Activated CD4-positive, CD25-positive, alpha-beta regulatory T cell treated with anti-CD3 and anti-CD28 coated beads, Interleukin-2, amount 50 U/mL, for 72 hours (primary cell): ENCODE measurements around the gene FOXA3.

Experiments used
- DNase-seq: peaks from one replicate; pipeline ENCODE4 v3.0.0; 2021

The FOXA3 gene

GRCh38 chr19:45863840-45864628 is at the start of gene FOXA3:
FOXA3 (plus strand) TSS chr19:45864326; CDS start chr19:45864457, 131 bp downstream.
- peak; percentile 74 for DNase-seq

GRCh38 chr19:45814851-45815480 is 49.2 kb upstream of the FOXA3 start, which contains the start of gene RSPH6A:
RSPH6A (minus strand) TSS chr19:45815308; CDS start chr19:45815176, 132 bp downstream.
- no peak for DNase-seq

DNA sequence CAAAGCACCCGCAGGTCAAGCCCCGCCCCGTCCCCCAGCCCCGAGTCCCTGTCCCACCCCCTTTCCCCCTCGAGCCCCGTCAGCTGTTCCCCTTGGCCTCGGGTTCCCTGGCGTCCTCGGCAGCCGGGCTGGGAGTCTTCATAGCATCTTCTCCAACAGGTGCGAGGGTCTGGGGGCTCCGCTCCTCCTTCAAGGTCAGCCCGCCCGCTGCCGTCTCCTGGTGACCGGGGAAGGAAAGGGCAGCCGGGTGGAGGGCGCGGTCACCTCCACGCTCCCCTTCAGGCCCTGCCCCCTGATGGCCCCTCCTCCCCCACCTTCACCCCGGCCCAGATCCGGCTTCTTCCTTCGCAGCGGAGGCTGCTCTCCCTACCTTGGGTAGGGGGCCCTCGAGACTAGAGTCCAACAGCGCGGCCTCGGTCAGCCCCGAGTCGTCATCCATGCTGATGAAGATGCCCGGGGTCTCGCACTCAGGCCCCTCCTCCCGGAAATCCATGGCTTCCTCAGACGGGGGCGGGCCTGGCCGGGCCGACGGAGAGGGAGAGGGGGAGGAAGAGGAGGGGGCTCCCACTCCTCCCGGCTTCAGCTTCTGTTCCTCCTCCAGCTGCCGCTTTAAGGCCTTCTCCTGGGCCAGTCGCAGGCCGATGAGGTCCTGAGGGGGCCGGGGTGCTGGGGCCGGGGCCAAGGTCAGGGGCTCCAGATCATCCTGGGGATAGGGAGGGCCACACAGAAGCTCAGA is 48.5 kb upstream of the FOXA3 start:
- DNase-seq, result no peak

DNA sequence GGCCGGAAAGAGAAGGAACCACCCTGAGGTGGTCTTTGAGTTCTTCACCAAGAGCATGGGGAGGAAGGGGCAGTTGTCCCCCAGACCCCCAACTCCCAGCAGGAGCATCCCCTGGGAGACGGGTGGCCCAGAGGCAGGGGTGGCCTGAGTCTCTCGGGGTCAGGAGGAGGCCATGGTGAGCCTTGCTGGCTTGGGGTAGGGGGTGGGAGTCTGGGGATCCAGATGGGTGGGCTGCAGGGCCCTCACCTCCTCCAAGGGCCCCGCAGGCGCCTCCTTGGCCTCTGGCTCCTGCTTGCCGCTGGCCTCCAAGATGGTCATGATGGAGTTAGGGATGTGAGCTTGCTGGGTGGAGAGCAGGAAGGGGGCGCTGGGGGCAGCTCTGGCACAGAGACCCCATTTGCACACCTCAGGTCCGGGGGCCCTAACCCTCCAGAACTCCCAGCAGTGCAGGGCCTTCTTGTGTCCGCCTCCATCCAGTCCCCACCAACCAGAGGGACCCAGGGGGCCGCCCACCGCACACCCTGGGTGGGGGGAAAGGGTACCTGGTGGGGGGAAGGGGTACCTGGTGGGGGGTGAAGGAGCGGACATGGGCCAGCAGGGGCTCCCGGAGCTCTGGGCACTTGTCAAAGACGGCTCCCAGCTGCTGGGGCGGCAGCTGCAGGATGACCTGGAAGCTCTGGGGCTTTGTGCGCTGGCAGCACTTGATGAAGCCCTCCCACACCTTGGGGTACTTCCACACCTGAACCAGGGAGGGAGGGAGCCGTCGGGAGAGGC is 47.7 kb upstream of the FOXA3 start:
- DNase-seq, result no peak

DNA sequence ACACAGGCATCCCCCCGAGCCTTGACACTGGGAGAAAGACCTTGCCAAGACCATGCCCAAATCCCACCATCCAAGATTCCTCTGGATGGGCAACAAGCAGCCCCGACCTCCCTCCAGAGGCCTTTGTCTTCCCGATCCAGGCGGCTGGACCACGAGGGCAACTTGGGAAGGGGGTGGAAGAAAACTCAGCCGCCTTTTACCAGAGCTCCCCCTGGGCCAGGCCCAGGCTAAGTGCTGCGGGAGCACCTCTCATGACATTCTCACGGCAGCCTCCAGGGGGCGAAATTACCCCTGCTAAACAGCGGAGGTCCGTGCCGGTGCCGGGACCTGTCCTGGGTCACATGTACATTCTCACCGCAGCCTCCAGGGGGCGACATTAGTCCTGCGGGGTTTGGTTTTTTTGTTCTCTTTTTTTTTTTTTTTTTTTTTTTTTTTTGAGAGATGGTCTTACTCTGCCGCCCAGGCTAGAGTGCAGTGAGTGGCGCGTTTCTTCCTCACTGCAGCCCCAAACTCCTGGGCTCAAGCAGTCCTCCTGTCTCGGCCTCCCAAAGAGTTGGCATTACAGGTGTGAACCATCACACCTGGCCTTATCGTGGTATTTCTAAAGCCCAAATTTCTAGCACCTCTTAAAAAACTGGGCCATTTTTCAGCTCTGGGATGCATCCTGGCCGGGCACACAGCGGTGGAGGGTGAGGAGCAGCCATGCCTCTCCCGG is 47.0 kb upstream of the FOXA3 start:
- peak; percentile 97 for DNase-seq

- no peak for DNase-seq
Measured at GRCh38 chr19:45817725-45818301, 46.3 kb upstream of the FOXA3 start.

DNA sequence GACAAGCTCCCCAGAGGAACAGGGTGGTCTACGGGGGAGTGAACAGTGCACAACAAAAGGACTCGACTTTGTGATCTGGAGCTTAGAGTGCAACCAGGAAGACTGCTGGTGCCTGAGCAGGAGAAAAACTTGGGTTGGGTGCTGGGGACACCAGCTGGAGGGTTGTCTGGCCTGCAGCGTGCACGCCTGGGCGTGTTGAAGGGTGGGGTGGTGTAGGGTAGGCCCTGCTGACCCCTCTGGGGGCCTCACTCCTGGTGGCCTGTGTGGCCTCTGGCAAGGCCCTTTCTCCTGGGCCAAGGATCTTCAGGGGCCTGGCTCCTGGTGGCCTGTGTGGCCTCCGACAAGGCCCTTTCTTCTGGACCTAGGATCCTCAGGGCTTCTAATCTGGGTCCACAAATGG is 44.4 kb upstream of the FOXA3 start:
- no peak for DNase-seq

DNA sequence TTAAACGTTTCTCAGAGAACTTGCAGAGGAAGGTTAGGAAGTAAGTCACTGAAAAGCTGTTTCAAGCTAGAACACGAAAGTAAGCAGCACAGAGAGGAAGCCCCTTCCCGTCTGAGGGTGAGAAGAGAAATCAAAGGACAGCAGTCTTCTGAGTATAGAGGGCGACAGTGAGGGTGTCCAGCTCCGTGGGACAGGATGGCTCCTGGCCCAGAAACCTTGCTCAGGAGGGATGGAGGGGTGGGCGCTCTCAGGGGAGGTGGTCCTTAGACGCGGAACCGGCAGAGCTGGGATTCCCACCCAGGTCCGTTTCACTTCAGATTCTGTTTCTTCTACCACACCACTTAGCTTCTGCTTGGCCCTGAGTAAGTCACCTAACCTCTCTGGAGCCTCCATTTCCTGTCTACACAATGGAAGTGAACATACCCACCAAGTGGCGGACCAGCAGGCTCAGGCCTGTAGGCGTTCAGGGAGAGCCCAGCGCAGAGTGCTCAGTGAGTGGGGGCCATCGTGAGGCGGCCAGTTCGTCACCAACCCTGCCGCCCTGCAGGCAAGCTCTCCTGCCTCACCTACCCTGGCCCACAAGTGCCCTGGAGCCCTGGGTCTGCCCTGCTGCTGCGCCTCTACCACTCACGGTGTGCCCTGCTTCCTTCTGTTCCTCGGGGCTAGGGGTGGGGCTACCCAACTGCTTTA is 43.6 kb upstream of the FOXA3 start:
- no peak for DNase-seq

GRCh38 chr19:45821103-45821521 is 43.0 kb upstream of the FOXA3 start:
- DNase-seq, result no peak

DNA sequence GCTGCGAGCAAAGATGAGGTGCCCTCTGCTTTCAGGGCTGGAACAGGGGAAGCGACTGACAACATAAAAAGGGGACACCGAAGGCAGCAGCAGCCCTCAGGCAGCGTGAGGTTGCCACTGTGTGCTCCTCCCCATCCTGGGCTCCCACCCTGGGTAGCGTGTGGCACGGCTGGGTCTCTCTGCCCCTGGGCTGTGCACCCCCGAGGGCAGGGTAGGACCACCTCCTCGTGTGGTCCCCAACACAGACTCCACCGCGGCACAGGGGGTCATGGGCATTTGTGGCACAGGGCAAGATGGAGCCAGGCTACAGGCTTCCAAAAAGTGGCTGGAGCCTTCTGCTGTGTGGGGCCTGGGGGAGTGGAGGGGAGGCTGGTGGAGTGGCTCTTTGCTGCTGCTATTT is 42.6 kb upstream of the FOXA3 start:
- no peak for DNase-seq

- DNase-seq, result no peak
Measured at GRCh38 chr19:45822716-45823115, 41.4 kb upstream of the FOXA3 start.

- DNase-seq, result no peak
Measured at GRCh38 chr19:45823182-45823581, 40.9 kb upstream of the FOXA3 start.

DNA sequence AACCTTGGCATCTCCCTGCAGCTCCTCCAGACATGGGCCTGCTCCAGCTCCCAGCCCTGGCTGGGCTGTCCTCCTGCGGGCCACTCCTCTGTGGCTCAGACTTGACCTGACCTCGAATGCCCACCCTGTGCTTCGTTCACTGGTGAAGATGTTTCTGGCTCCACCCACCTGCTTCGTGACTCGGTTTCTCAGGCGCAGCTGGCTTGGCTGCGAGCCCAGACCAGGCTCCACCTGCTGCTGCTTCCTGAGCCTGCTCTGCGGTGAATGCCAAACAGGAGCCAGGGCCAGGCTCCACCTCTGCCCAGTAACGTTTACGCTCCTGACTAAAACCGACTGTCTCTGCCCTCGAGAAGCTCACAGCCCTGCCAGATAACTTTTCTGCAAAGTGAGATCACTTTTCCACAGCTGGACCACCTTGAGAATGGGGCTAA is 40.1 kb upstream of the FOXA3 start:
- no peak for DNase-seq

DNA sequence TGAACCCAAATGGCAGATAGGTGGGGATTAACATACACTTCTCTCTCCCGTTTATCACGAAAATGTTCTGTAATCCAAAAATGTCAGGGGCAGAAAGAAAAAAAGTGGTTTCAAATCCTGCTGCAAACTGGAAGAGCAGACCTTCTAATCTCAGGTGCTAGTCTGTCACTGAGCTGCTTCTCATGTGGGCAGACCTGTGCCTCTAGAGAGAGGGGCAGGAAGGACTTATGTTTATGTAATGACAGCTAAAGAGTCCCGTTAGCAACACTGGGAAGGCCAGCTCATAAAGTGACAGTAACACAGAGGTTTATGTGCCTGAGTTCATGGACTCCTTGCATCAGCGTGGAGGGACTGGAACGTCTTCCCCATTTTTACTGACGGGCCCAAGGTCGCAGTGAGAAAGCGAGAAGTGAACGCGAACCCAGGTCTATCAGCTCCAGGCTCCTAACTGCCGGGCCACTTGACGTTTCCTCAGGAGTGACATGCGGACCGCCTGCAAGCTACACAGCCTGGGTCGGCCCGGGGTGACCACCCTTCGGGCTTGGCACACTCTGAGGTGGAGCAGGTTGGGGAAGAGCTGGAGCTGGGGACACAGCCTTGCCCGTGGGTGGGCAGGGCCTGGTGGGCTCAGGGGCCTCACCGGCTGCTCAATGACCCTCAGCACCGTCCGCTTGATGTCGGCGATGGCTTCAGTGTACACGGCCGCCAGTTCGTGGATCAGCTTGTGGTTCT is 39.4 kb upstream of the FOXA3 start:
- no peak for DNase-seq

DNA sequence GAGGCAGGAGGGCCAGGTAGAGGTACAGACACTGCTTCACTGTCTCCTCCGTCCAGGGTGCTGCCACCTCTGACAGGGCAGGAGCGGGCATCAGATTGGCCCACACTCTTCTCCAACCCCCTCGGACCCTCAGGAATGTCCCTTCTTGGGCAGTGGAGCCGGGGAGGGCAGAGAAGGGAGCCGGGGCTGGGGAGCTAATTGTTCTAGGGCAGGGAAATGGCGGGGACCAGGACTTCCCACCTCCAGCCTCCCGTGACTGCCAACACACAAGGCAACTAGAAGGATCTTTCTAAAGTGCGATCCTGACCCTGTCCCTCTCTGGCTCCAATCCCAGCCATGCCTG is 38.9 kb upstream of the FOXA3 start:
- DNase-seq, result no peak

- no peak for DNase-seq
Measured at GRCh38 chr19:45825917-45826893, 37.9 kb upstream of the FOXA3 start.

GRCh38 chr19:45826934-45827333 is 37.2 kb upstream of the FOXA3 start:
- no peak for DNase-seq

DNA sequence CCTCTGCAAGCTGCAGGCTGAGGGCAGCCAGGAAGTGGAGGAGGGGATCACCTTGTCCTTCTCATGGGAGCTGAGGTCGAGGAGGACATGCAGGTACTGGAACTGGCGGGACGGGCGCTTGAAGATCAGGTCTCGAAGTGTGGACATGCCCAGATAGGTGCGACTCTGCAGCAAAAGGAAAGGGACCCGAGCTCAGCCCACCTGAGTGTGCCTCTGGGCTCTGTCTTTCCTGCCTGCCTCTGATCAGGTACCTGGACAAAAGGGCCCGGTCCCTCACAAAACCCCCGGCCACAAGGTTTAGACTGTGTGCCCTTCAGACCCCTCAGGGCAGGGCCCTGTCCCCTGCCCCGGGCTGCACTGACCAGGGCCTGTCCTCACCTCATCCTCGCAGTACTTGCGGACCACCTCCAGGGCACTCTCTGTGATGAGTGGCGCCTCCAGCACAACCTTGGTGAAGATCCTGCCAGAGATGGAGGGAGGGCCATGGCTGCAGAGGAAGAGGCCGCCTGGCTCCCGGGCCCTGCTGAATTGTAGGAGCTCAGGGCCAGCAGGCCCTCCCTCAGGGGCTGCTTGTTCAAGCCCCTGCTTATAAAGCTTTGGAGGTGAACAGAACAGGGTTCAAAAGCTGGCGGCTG is 36.5 kb upstream of the FOXA3 start:
- DNase-seq, result no peak

DNA sequence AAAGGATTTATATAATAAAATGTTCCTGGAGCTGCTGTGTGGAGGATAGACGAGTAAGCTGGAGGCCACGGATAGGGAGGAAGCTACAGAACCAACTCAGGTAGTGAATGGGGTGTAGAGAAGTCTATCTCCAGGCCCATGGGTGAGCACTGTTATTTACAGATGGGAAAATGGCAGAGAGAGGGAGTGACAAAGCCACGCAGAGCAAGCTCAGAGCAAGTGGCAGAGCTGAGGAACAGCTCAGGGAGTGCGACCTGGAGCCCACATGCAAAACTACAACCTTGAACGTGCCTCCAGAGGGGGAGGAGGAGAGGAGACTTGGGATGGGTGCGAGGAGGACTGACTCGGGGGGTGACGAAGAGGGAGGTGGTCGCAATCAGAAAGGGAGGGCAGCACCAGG is 35.6 kb upstream of the FOXA3 start:
- no peak for DNase-seq
